Neutrophil (primary cell): ENCODE measurements around the gene SLC18B1.
A peak's percentile ranks its signal among the peaks of the same experiment; 100 is the strongest.

ENCODE experiments used
- H3K27ac ChIP-seq: fragments of 200-600 bp; sonication (generic); 2 replicates; pipeline ENCODE4 v1.5.1; 2016; ENCODE audit warnings: mild to moderate bottlenecking, moderate library complexity
- H3K27me3 ChIP-seq: fragments of 200-600 bp; sonication (generic); 2 replicates; pipeline ENCODE4 v1.6.0; 2016; ENCODE audit warnings: mild to moderate bottlenecking
- H3K36me3 ChIP-seq: fragments of 200-600 bp; sonication (generic); 2 replicates; pipeline ENCODE4 v1.5.1; 2017
- H3K4me1 ChIP-seq, 2 experiments: fragments of 200-600 bp in 1 of 2; sonication (generic) in 1 of 2; 1 replicate in 1 of 2; 2 replicates in 1 of 2; pipeline versions ENCODE4 v1.5.1 to v1.6.1; 2013 to 2016; ENCODE audit warnings: low read depth in 1 of 2, low read length in 1 of 2, mild to moderate bottlenecking in 1 of 2, moderate library complexity in 1 of 2; ENCODE audit not compliant: control insufficient read depth in 1 of 2, insufficient read depth in 1 of 2
- H3K4me3 ChIP-seq, 2 experiments: fragments of 200-600 bp in 1 of 2; sonication (generic) in 1 of 2; 1 replicate in 1 of 2; 2 replicates in 1 of 2; pipeline ENCODE4 v1.5.1; 2013 to 2016; ENCODE audit warnings: low read depth in 1 of 2, low read length in 1 of 2, mild to moderate bottlenecking in 1 of 2, moderate library complexity in 1 of 2
- H3K9me3 ChIP-seq: fragments of 200-600 bp; sonication (generic); 2 replicates; pipeline ENCODE4 v1.5.1; 2016
- CTCF ChIP-seq: fragments of 200-600 bp; sonication (generic); IDR thresholded peaks from 2 replicates; pipeline ENCODE4 v1.5.1; 2016; ENCODE audit warnings: antibody characterized with exemption

Gene SLC18B1

GRCh38 chr6:132750455-132751248 is 47.8 kb downstream of the SLC18B1 start:
- H3K36me3 ChIP-seq = peaks cover 99% of the 10 kb centered on the region
- no peak for TF ChIP-seq CTCF
- H3K4me1 ChIP-seq = peaks cover 89 to 99% of the 10 kb centered on the region in 2 experiments
- H3K4me3 ChIP-seq = peak overlapping the region; percentile 84 to 86
- H3K9me3 ChIP-seq = no peaks in the 10 kb centered on the region
- H3K27me3 ChIP-seq = no peaks in the 10 kb centered on the region
- H3K27ac ChIP-seq = peak overlapping the region; percentile 91

GRCh38 chr6:132749111-132749510 is 49.3 kb downstream of the SLC18B1 start:
- Histone ChIP-seq H3K27ac (peak overlapping the region; percentile 91), H3K27me3 (no peaks in the 10 kb centered on the region), H3K4me3 (peak overlapping the region; percentile 84 to 86), H3K36me3 (peaks cover 98% of the 10 kb centered on the region), H3K9me3 (no peaks in the 10 kb centered on the region), H3K4me1 (peaks cover 98 to 100% of the 10 kb centered on the region in 2 experiments)
- TF ChIP-seq CTCF = peak; percentile 13

- peaks cover 98 to 100% of the 10 kb centered on the region in 2 experiments for H3K4me1 ChIP-seq
- peaks cover 98% of the 10 kb centered on the region for H3K36me3 ChIP-seq
These were observed 50.0 kb downstream of the SLC18B1 start for GRCh38 chr6:132748446-132748845.

GRCh38 chr6:132746048-132746447 is 52.4 kb downstream of the SLC18B1 start:
- TF ChIP-seq CTCF = peak; percentile 34
- H3K9me3 ChIP-seq = no peaks in the 10 kb centered on the region
- H3K27ac ChIP-seq = peak overlapping the region; percentile 91
- peak overlapping the region; percentile 28 to 84 for H3K4me3 ChIP-seq
- H3K4me1 ChIP-seq = peaks cover 98 to 100% of the 10 kb centered on the region in 2 experiments
- H3K36me3 ChIP-seq = peaks cover 94% of the 10 kb centered on the region
- H3K27me3 ChIP-seq = no peaks in the 10 kb centered on the region

More at GRCh38 chr6:132748446-132748845, 50.0 kb downstream of the SLC18B1 start:
- no peaks in the 10 kb centered on the region for H3K27me3 ChIP-seq
- H3K4me3 ChIP-seq = peak overlapping the region; percentile 84 to 86
- H3K27ac ChIP-seq = peak overlapping the region; percentile 91
- no peak for TF ChIP-seq CTCF
- H3K9me3 ChIP-seq = no peaks in the 10 kb centered on the region

GRCh38 chr6:132742495-132742894 is 55.9 kb downstream of the SLC18B1 start:
- H3K4me1 ChIP-seq = peaks cover 98% of the 10 kb centered on the region in 2 experiments
- peaks cover 65% of the 10 kb centered on the region for H3K36me3 ChIP-seq
- no peaks in the 10 kb centered on the region for H3K27me3 ChIP-seq
- H3K9me3 ChIP-seq = no peaks in the 10 kb centered on the region
- peak overlapping the region; percentile 91 for H3K27ac ChIP-seq
- TF ChIP-seq CTCF = no peak
- H3K4me3 ChIP-seq = peak overlapping the region; percentile 6 to 84
